ENCODE measurements around the gene GRPR.

- TF ChIP-seq POLR2A (IDR thresholded peaks at IDR 0.05) = no peak
- TF ChIP-seq CTCF (IDR thresholded peaks at IDR 0.05) = no peak
Measured at GRCh38 chrX:16202943-16203342, 79.6 kb downstream of the GRPR start.
